Activated CD4-positive, alpha-beta T cell treated with anti-CD3 and anti-CD28 coated beads for 24 hours (primary cell): ENCODE data around the gene TTC28.
"Not testable (repeated sequence)": the region's sequence is repeated elsewhere in the genome, so short reads cannot be mapped to it uniquely, and the experiment has no call there.

Experiments
- DNase-seq, 2 donors: peaks; one replicate each; pipeline ENCODE4 v3.0.0-alpha.2; 2020; ENCODE audit warnings: low read depth in 2 of 2

TTC28 gene

DNA sequence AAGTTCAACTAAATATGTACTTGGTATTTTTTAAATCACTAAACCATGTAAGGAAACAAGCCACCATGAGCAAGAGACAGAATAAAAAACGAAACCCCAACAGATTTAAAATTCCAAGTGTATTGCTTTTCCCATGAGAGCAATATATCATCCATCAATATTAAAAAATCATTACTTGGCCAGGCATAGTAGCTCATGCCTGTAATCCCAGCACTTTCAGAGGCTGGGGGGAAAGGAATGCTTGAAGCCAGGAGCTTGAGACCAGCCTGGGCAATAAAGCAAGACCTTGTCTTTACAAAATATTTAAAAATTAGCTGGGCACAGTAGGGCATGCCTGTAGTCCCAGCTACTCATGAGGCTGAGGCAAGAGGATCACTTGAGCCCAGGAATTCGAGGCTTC, 190.8 kb downstream of the TTC28 start:
- no peak for DNase-seq

DNA sequence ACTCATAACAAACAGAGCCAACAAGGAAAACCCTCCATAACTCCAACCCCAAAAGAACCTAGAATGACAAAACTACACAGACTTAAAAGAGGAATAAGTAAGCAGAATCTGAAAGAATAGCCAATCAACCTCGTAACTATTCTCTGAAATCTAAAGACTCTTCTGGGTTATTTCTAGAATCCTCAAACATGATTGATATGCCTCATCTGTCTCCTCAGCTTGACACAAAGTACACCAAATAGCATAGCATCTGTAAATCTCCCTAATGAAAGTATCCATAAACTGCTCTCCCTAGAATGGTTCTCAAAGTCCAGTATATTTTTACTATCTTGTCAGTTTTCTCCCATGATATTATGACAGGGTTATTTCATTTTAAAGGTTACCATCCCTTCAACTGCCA, 195.0 kb downstream of the TTC28 start:
- DNase-seq, result no peak

DNA sequence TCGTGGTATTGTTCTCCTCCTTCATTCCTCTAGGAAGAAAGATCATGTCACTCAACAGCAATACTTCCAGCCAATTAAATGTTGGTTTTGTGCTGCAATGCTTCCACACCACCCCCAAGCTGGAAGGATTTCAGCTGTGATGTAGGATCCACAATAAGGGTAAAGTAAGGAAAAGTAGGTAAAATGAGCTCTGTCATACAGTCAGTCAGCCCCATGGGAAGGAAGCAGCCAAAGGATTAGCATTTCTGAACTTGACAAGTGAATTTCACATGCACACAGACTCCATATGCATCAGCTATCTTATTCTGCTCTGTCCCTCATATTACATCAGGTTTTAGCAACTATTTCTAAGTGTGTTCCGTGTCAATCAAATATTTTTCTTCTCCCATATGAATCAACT, 197.9 kb downstream of the TTC28 start:
- no peak for DNase-seq

DNA sequence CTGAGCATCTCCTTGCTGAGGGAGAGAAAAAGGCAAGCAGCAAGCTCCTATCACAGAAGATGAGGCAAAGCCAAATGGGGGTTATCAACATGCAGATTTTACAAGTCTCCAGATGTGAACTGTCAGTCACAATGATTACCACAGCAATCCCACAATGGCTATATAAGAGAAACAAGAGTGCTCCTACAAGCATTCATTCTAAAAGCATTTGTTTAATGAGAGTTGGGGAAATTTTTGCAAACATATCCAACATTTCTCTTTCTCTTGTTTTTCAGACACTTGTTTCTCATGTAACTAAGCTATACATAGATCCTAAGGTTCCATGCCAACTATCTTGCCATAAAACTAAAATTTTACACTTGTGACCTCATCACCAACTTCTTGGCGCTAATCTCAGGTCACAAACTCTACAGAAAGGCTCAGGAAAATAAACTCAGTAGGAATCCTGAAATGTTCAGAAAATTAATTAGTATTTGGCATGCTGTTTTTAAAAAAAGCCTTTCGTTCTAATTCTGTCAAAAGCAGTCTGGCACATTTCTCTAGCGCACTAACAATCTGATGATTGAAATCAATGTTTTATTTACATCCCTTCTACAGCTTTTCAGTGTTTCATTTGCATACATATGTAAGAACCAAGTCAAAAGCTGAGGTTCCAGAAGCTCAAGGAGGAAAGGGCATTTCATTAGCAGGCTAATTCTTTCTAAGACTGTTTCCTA, 199.5 kb downstream of the TTC28 start:
- no peak for DNase-seq

DNA sequence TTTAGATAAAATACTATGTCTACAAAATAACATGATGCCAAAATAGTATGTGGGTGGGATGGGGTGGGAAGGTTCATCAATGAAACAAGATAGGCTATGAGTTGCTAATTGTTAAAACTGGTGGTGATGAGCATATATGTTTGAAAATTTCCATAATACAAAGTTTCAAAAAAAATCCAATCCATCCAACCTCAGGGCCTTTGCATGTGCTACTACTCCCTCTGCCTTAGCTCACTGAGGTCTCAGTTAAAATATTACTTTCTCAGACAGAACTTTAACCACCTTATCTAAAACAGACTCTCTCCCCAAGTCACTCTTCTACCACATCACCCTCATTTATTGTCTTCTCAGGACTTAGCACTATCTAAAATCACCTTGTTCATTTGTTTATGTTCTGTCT, 201.1 kb downstream of the TTC28 start:
- DNase-seq, result no peak

DNA sequence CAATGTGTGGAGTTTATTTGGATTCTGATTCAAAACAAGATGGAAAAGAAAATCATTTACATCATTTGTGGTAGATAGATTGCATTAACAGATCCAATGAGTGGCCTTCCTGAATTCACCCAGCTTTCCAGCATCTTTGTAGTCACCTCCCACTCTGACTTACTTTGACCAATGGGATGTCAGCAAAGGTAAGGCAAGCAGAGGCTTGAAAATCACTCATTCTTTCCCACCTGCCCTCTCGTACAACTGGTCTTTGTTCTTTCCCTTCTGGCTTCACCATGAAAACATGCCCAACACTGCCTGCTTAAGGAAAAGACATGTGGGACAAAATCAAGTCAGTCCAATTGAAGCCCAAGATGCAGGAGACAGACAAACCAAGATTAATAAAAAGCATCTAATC, 202.1 kb downstream of the TTC28 start:
- DNase-seq, result no peak

DNA sequence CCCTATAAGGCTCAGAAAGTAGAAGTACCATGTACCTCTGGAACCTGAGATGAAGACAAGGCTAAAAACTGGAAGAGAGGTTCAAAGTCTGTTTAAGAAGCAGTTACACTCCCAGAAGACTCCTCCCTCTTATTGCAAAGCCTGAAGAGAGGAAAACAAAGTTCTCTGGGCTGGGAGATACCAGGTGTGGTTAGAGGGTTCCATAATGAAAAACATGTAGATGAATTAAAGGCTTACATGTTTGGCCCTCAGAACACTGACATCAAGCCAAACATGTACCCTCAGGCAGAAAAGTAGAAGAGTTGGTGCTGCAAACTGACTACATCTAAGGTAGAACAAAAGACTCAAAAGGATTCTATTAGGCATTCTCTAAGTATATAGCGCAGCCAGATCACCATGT, 205.3 kb downstream of the TTC28 start:
- DNase-seq, result no peak

DNA sequence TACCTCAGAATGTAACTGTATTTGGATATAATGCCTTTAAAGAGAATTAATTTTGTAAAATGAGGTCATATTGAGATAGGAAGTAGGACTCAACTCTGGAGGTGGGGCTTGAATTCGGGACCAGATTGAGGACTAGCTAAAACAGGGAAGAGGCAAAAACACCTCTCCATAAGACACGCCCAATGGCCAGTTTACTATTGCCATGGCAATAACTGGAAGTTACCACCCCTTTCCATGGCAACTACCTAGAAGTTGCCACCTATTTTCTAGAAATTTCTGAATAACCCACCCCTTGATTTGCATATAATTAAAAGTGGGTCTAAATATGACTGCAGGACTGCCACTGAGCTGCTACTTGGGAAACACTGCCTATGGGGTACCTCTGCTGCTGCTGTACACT, 206.4 kb downstream of the TTC28 start:
- no peak for DNase-seq

DNA sequence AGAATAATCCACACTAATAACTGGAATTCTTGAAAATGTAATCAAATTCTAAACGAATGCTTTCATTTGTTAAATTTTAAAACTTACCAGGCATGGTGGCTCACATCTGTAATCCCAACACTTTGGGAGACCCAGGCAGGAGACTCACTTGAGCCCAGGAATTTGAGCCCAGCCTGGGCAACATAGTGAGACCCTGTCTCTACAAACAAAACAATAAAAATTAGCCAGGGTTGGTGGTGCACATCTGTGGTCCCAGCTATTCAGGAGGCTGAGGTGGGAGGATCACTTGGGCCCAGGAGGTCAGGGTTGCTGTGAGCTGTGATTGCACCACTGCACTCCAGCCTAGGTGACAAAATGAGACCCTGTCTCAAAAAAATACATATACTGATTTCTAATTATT, 212.6 kb downstream of the TTC28 start:
- not testable (repeated sequence) for DNase-seq

DNA sequence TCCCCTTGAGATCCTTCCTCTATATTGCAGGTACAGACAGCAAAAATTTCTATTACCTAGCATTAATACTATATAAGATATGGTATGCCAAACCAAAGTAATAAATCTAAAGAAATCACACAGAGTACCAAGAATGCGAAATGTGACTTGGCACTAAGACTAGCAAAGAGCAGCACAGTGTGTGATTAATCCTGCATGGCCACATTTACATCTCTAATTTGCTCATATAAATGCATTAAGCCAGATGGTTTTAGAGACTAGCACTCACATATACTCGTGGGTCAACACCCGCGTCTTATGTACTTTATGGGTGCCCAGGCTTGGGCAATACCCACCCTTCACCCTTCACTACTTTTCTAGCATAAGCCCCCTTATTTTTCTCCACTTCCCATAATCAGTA, 213.2 kb downstream of the TTC28 start:
- DNase-seq, result no peak

DNA sequence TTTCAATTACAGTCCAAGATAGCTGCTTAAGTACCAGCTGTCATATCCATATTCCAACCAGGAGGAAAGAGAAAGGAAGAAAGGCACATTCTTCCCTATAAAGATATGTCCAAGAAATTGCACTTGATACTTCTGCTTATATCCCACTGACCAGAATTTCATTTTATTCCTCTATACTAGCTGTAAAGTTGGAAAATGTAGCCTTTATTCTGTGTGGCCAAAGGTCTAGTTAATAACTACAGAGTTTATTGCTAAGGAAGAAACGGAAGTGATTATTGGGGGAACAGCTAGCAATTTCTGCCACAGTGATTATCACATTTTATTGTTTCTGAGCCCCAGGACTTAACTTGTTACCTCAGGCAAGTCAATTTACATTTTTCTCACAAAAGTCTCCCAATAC, 213.8 kb downstream of the TTC28 start:
- no peak for DNase-seq

DNA sequence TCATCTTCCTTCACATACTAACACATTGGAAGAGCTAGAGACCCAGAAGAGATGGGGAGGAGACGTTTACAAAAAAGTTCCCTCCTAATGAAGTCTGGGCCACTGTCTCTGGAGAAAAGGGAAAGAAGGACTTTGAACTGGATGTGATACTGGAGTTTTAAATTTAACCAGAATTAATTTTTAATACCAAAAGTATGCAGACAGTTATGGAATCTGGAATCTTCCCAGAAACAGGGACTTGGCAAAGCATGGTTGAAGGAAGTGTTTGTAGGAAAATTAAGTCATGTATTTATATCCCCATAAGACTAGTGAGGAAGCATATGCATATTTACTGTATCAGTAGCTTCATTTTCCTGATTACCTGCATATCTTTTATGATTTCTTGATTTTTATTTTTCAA, 215.5 kb downstream of the TTC28 start:
- no peak for DNase-seq

DNA sequence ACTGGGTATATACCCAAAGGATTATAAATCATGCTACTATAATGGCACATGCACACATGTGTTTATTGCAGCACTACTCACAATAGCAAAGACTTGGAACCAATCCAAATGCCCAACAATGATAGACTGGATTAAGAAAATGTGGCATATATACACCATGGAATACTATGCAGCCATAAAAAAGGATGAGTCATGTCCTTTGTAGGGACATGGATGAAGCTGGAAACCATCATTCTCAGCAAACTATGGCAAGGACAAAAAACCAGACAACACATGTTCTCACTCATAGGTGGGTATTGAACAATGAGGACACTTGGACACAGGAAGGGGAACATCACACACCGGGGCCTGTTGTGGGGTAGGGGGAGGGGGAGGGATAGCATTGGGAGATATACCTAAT, 216.2 kb downstream of the TTC28 start:
- DNase-seq, result not testable (repeated sequence)

DNA sequence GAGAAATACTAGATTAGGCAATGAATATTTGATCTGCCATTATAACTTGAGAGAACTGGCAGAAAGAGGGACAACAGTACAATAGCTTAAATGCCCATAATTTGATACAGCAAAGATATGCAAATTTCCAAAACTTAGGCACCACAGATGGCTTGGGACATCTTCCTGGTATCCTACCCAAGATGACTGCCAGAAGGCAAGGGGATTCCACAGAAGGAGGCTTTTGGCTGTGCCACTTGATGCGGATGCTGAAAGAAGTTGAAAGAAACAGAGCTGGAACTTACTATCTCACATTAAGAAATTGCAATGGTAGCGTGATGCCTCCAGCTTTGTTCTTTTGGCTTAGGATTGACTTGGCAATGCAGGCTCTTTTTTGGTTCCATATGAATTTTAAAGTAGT, 216.7 kb downstream of the TTC28 start:
- no peak for DNase-seq

DNA sequence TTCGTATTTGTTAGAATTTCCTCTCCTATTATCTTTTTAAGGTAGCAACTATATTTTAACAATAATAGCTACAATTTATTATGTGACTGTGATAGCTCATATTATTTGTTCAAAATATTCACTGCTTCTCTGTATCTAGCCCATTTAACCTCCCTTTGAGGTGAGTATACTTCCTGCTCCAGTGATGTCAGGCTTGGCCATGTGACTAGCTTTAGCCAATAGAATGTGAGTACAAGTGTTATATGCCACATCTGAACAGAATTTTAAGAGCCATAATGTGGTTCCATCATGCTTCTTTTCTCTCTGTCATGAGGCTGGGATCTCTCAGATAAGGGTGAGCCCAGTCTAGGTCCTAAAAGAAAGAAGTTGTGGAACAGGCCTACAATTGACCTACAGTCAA, 217.6 kb downstream of the TTC28 start:
- no peak for DNase-seq

DNA sequence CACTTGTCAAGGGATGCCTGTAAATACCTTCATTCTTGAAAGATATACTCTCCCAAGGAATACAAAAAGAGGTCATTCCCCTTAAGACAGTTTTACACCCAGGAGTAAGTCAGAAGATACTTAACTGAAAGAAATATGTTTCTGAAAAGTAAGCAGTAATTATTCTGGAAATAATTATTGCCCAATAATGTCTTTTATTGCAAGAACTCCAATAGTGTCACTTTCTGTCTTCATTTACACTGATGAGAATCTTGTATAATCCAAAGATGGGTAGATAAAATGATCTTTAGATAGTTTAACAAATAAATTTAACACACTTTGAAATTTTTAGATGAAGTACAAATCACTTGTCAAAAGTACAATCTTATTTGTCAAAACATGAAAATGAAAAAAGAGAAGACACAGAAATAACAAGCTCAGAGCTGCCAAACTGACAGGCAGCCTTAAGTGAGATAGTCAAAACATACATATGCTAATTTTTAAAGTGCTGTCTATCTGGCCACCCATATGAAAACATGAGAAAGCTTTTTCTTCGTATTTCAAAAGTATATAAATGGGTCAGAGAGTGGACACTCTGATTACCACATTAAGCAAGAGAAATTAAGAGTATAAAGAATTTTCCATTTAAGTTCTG, 225.1 kb downstream of the TTC28 start:
- DNase-seq, result no peak

DNA sequence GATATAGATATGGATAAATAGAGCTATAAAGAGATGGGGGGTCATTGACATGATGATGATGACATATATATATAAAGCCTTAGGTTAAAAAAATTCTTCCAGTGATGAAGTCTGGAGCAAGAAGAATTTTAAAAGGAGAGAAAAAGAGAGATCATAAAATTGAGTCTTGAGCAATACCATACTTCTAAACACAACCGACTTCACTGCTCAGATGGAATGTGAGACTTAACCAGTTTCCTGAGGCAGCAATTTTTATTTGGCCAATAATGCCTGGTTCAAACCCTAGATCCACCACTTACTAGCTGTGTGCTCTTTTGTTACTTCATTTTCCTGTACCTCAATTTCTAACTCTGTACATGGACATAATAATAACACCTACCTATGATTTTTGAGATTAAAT, 229.5 kb downstream of the TTC28 start:
- no peak for DNase-seq

DNA sequence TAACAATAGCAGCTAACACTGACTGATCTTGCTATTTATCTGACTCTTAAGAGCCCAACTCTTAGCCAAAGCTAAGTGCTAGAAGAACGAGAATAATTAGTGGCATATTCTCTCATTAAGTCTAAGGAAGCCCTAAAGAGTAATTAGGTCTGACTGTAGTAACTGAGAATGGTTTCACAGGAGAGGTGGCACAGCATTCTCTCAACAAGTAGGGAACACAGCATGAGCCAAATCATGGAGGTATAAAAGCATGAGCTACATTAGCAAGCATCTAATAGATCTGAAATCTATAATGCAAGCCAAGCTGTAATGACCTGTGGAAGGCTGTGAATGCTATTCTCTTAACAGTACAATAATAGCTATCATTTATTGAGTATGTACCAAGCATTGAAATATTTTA, 230.6 kb downstream of the TTC28 start:
- DNase-seq, result no peak

DNA sequence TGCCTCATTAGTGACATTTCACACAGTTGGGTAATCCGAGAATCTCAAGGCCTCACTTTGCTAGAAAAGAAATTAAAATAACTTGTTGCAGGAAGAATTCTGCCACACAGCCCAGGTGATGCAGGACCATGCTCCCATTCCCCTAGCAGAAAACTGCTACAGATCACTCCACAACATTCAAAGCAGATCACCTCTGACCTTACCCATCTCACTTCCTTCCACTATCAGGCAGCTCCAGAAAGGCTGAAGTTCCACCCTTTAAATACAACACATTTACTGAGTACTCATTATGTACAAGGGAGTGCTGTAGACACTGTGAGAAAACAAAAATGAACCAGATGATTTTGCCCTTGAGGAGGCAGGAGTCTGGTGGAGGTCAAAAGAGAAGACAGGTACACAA, 231.0 kb downstream of the TTC28 start:
- DNase-seq, result no peak

DNA sequence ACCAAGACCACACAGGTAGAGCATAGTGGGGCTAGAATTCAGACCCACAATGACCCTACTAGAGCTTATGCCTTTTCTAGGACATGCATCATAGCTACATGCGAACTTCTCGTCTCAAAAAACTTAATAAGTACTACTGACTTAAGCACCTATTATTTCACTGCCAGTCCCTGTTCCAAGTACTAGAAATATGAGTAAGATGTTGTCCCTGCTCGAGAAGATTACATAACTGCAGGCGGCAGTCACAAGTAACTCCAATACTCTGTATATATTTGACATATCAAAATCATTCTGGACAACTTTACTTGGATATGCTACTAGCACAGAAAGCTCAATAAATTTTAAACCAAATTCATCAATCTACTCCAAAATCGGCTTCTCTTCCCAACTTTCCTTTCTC, 235.0 kb downstream of the TTC28 start:
- DNase-seq, result no peak

DNA sequence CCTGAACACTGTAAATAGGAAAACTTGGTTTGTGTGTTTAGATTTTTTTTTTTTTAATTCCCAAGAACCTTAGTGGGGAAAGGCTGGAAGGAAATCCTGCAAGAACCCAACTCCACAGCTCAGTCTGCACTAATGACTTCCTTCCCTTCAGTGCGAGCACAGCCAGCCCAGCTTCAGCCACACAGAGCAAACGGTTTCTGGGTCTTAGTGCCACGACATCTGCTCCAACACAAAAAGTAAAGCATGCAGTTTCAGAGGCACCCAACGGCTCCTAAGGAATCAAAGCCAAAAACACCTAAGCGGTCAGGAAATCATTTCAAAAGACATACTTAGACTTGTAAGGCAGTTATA, 236.1 kb downstream of the TTC28 start:
- DNase-seq, result peak in 1 of 2 donors; percentile 1

DNA sequence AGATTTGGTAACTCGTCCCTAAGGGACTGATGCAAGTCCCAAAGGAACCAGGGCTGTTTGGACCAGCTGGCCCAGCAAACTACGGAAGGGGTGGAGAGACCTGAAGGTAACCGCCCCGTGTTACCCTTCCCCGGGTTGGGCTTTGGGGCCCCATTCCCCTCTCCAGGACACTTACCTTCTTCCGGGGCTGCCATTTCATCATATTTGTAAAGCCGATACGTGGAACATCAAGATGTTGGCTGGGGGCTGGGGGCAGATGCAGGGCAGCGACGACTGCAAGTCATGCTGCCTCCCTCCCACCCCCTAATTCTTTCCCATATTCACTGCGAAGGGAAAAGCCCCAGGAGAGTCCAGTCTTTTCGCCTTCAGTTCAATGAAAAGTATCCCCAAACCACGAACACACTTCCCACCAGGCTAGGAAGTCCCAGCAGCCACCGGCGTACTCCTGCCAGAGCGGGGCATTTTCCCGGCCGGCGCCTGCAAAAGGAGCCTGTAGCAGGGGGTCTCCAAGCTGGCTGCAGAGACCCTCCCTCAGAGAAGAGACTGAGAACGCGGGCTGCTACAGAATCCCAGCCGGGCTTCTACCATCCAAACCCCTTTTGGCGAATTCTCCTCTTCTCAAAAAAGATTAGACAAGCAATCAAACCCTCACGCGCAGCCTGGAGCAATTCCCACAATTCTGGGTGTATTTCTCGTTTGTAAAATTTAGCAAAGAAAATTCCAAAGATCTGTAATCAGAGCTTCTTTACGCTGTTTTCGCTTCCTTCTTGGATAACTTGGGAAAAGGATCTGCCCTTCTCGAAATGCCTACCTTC, 236.7 kb downstream of the TTC28 start:
- DNase-seq, result peak in 1 of 2 donors; percentile 1

DNA sequence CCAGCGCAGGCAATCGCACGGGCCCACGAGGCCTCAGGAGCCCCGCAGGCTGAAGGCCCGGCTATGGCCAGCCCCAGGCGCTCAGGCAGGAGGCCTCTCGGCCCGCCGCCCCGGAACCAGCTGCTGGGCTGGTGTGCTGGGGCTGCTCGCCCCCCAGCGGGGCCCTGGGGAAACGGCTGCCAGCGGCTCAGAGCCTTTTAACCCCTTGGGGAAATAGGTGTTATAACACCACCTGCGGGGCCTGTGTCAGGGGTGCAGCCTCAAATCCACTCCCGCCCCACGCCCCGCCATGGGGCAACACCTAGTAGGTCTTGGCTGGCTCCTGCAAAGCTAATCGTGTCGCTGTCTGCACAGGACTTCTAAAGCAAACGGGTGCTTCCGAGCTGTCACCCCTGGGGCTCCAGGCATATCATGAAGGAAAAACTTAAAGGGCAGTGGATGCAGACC, 237.4 kb downstream of the TTC28 start:
- peak; percentile 33 to 58 for DNase-seq
